ENCODE measurements around the gene TBX2.

TBX2 gene

DNA sequence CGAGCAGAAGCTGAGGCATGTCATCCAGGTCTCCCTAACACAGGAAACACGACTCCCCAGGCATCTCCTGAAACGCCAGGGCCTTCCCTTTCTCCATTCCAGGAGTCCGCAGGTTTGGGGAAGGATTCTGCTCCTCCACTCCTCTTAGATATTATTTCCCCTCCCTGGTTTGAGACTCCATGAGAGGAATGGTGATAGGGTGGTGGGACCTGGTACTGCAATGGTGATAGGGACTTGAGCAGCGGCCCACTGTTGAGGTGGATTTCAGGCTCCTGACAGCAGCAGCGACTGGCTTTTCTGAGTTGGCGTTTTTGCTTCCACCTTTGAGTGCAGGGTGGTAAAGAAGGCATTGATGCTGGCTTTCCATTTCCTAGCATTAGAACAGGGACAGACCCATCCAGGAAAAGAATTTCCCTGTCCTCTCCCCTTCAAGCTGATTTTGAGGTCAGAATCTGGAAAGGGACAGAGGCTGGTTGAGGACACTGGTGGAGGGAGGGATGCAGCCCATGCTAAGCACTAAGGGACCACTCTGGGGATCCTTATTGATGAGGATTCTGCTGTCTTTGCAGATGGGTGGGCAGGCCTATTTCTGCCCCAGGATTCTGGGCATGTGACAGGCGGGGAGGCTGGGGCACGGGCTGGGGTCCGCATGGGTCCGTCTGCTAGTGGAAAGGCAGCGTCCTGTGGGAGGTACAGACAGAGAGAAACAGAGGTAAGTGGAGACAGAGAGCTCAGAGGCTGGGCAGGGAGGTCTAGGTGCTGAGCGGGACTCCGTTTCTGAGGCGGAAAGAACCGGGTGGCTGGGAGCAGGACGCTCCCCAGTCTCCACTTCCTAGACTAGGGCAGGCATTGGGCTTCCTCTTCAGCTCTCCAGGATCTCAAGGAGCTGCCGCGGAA is 51.2 kb downstream of the TBX2 start:
- in situ Hi-C loops (cut with MboI; ENCODE audit: low sequenced_read_pairs), result no loop called here

- in situ Hi-C loops (cut with MboI; ENCODE audit: low sequenced_read_pairs), result no loop called here
These were observed 52.1 kb downstream of the TBX2 start for GRCh38 chr17:61451538-61452300.

DNA sequence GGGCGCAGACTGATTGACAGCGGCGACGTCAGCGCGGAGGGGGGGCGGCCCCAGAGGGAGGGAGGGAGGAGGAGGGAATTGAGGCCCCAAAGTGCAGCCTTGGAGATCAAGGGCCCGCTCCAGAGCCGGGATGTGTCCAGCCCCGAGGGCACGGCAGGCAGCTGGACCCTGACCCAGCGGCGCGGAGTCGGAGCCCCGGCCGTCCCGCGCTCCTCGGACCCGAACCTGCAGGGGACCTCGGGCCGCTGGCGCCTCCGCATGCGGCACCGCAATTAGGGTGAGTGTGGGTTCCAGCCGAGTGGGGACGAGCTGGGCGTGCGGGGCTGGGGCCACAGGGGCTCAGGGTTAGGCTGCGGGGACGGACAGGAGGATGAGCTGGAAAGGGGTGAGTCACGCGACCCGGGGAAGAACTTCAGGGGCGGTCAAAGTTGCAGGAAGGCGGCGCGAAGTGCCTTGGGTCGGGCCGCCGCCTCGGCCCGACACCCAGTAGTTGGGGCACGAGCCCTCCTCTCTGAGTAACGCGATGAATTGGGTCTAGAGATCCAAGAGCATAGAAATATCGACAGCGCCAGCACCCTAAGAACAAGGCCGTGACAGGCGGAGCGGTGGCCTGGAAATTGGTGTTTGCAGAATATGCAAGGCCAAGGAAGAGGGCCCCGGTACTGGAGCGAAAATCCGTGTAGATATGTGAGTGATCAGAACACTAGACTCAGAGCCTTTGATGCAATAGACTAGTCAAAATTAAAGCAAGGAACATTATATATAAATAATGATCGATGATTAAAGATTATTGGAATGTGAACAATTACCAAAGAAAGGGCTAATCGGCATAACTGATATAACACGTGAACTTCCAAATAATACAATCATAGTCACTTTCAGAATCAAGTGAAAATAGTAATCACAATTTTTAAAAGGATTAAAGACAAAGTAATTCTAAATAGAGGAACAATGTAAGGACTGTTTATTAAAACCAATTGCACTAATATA is 53.0 kb downstream of the TBX2 start, which contains the start of gene TBX4:
TBX4 (plus strand) TSS at position 122 of the 990 bp plus-strand sequence. CDS start 4,069 bp downstream, outside the sequence.
- in situ Hi-C loops (cut with MboI; ENCODE audit: low sequenced_read_pairs), result no loop called here

- in situ Hi-C loops (cut with MboI; ENCODE audit: low sequenced_read_pairs), result no loop called here
These were observed 54.1 kb downstream of the TBX2 start for GRCh38 chr17:61453566-61454380.

DNA sequence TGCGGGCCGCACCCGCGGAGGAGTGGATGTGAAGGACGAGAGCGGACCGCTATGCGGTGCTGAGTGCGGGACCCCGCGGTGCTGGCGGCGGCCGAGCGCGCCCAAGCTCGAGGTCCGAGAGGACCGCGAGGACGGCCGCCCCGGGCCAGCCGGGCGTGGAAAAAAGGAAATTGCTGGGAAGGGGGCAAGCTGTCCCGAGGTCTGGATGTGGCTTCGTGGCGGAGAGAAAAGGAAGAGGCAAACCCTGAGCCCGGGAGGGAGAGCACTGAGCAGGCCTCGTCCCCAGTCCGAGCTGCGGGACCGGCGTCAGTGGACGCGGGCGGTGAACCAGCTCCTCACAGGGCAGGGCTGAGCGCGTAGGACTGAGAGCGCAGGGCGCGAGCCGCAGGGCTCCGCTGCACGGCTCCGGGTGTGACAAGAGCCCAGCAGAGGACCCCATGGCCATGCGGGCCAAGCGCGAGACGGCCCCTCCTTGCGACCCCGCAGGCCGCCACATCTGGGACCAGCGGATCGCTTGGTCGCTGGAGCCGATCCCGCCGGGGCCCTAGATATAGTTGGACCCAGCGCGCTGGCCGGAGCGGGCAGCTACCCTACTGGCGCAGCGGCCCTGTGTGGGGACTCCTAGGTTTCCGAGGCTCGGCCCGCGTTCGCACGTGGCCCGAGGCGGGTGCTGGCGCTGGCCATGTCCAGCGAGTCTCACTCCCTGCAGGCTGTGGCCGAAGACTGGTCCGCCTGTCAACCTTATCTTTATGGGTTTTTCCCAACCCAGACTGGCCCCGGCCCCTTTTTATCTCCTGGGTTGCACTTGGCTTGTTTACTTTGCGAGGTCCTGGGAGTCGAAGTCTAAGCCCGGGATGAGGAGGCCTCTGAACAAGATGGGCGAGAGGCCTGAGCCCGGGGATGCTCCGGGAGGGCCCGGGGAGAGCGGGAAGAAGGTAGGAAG is 55.0 kb downstream of the TBX2 start:
- in situ Hi-C loops (cut with MboI; ENCODE audit: low sequenced_read_pairs), result no loop called here

DNA sequence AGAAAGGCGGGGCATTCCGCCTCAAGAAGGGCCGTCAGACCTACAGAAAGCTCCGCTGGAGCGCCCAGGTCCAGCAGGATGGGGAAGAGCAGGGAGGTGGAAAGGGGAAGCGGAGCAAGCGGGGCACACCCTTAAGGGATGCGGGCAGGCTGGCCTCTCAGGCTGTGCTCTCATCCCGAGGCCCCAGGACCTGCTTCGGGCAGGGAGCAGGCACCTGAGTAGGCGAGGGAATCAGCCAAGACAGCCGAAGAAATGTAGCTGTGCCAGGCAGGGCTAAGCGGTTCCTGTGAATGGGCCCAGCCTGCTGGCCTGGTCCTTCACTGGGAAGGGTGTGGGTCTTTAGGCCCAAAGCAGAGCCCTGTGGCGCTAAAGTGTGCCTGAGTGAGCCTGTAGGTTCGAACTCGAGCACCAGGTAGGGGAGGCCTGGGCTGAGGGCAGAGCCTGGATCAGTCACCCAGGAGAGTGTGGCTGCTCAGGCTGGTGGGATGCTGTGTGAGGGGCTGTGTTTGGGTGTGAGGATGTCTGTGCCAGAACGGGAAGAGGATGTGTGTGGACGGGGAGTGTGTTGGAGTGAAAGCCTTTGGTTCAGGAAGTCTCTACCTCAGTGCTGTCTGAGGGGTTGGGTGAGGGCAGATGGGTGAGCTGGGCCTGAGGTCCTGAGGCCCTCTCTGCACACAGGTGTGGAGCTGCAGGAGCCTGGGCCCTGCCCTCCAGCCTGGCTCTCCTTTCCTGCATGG is 55.8 kb downstream of the TBX2 start:
- in situ Hi-C loops (cut with MboI; ENCODE audit: low sequenced_read_pairs), result no loop called here

DNA sequence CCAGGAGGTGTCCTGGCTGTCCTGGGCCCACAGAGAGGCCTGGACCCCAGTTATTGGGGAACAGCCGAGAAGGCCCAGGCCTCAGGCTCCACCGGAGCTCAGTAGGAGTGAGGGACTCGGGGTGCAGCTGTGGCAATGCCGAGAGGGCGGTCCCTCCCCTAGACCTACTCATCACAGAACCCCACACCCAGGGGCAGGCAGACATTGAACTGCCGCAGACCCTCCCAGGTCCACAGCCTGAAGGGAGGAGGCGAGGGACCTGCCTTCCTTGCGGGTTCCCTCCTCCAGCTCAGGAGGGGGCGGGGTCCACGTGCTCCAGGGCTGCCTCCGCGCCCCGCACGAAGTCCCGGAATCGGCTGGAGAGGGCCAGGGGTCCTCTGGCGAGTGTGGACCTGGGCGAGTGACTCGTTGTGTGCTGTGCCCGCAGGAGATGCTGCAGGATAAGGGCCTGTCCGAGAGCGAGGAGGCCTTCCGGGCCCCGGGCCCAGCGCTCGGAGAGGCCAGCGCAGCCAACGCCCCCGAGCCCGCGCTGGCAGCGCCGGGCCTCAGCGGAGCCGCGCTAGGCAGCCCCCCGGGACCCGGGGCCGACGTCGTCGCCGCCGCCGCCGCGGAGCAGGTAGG is 56.5 kb downstream of the TBX2 start:
- in situ Hi-C loops (cut with MboI; ENCODE audit: low sequenced_read_pairs), result no loop called here

GRCh38 chr17:61456688-61457225 is 57.1 kb downstream of the TBX2 start:
- in situ Hi-C loops (cut with MboI; ENCODE audit: low sequenced_read_pairs), result no loop called here

DNA sequence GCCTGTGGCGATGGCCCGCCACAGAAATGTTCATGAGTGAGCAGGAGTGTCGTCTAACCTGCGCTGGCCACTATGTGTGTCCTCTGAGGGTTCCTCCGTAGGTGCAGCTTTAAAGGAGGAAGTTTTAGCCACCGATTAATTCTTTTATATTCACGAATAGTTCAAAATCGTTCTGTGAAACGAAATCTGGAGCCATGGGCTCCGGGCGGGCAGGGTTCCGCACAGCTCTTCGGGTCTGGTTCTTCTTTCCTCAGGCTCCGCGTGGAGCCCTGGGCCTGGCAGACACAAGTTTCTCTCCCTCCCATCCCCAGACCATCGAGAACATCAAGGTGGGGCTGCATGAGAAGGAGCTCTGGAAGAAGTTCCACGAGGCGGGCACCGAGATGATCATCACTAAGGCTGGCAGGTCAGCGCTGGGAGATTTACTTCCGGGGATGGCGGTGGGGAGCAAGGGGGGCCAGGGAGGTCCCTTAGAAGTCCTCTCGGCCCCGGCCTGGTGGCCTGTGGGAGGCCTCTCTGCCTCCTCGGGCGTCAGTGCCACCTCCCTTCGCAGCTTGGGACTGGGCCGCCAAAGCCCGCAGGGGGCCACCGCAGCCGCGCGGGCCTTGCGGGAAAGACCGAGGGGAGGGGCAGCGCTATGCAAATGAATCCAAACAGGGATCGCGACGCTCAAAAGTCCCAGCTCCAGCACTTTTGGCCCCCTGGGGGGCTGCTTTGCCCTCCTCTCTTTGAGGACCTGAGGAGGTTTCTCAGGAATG is 57.8 kb downstream of the TBX2 start:
- in situ Hi-C loops (cut with MboI; ENCODE audit: low sequenced_read_pairs), result no loop called here

DNA sequence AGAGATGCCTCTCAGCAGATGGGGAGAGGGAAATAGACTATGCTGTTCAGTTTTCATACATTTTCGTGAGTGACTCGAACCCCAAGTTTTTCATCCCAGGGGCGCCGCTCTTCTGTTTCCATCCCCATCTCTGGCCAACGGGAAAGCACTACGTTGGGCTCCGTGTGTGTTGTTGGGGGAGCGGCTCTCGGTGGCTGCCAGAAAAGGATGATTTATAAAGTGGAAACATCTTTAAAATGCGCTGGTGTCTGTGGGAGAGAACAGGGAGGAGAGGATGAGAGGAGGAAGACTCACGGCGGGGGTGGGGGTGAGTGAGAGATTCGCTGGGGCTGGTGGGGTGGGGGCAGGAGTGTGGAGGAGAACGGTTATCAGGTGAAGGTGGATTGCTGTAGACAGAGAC is 58.4 kb downstream of the TBX2 start:
- in situ Hi-C loops (cut with MboI; ENCODE audit: low sequenced_read_pairs), result no loop called here

GRCh38 chr17:61458421-61459141 is 58.9 kb downstream of the TBX2 start:
- in situ Hi-C loops (cut with MboI; ENCODE audit: low sequenced_read_pairs), result no loop called here

Measured in HL-60/S4 (cell line).